HCT116 (cell line): ENCODE data around the gene SLC24A3. TPM values are rescaled to one million over a fixed set of nuclear protein-coding genes. Genes with fewer than 3 reads are reported as not detected.

Source experiments
- ATAC-seq: fragments of 200-7000 bp; cut with Tn5 transposase; 2 replicates; pipeline ENCODE4 v1.9.1; 2020; ENCODE audit warnings: mild to moderate bottlenecking, moderate library complexity
- BruUV-seq: library from RNA; stranded (reverse); fragments of 400-500 nt; replicated peaks from 2 replicates; lab custom pipeline; 2021; lab: Mats Ljungman, UMichigan
- CTCF ChIA-PET: fragments of 300-600 bp; sonication (Branson Sonifier 250); formaldehyde crosslinking; loops from one replicate; lab custom pipeline; 2021; ENCODE audit warnings: antibody characterized with exemption; lab: Charles Lee
- POLR2A ChIA-PET: fragments of 300-600, 350-600 bp; sonication (Branson Sonifier 250); formaldehyde crosslinking; loops from one replicate; lab custom pipeline; 2021; ENCODE audit warnings: antibody characterized with exemption; lab: Charles Lee
- RAD21 ChIA-PET, 2 experiments: fragments of 300-600 bp; sonication (Branson Sonifier 250); formaldehyde crosslinking; loops; one replicate each; lab custom pipeline; 2023; ENCODE audit warnings: low total read pairs in 2 of 2; ENCODE audit not compliant: uncharacterized antibody in 2 of 2, unreplicated experiment in 2 of 2, low non-redundant PET in 1 of 2; lab: Charles Lee
- DNase-seq: peaks from one replicate; pipeline ENCODE4 v3.0.0-alpha.2; 2010; ENCODE audit warnings: low read depth, low spot score
- H2AFZ ChIP-seq: fragments of 200-600 bp; shearing (Covaris generic), sonication (generic); 2 replicates; pipeline ENCODE4 v1.6.1; 2017; ENCODE audit warnings: low read depth, mixed run types, mixed read lengths, antibody characterized with exemption, low read length; ENCODE audit not compliant: poor library complexity, severe bottlenecking
- H3K27ac ChIP-seq: 2 replicates; pipeline ENCODE4 v1.5.1; 2012; ENCODE audit warnings: low read depth, low read length
- H3K27me3 ChIP-seq: fragments of 200-600 bp; sonication (generic); 2 replicates; pipeline ENCODE4 v1.6.1; 2016; ENCODE audit warnings: mixed run types, low read length, mixed read lengths; ENCODE audit not compliant: insufficient read depth
- H3K36me3 ChIP-seq, 2 experiments: fragments of 200-500 bp in 1 of 2; fragments of 200-600 bp in 1 of 2; sonication (Bioruptor generic) in 1 of 2; sonication (generic) in 1 of 2; 2 replicates each; pipeline versions ENCODE4 v1.5.1 to v1.6.1; 2014 to 2016; ENCODE audit warnings: low read length in 2 of 2, inconsistent platforms in 1 of 2, mixed read lengths in 1 of 2, mixed run types in 1 of 2; ENCODE audit not compliant: insufficient read depth in 2 of 2, control insufficient read depth in 1 of 2
- H3K4me1 ChIP-seq, 2 experiments: fragments of 200-600 bp in 1 of 2; sonication (generic) in 1 of 2; 2 replicates each; pipeline versions ENCODE4 v1.5.1 to v1.6.1; 2012 to 2017; ENCODE audit warnings: low read length in 2 of 2, inconsistent platforms in 1 of 2, mild to moderate bottlenecking in 1 of 2, mixed read lengths in 1 of 2, mixed run types in 1 of 2, moderate library complexity in 1 of 2; ENCODE audit not compliant: insufficient read depth in 2 of 2, control insufficient read depth in 1 of 2
- H3K4me2 ChIP-seq: fragments of 200-600 bp; sonication (generic); 2 replicates; pipeline ENCODE4 v1.6.1; 2017; ENCODE audit warnings: mixed run types, low read length, mixed read lengths
- H3K4me3 ChIP-seq, 2 experiments: fragments of 200-600 bp in 1 of 2; sonication (generic) in 1 of 2; replicated peaks in 1 of 2; 2 replicates each; pipeline ENCODE4 v1.5.1; 2011 to 2016; ENCODE audit warnings: low read length in 2 of 2, control low read depth in 1 of 2, low read depth in 1 of 2, mild to moderate bottlenecking in 1 of 2, mixed read lengths in 1 of 2, mixed run types in 1 of 2
- H3K79me2 ChIP-seq: fragments of 200-600 bp; sonication (generic); 2 replicates; pipeline ENCODE4 v1.6.1; 2017; ENCODE audit warnings: mild to moderate bottlenecking, mixed run types, low read length, moderate library complexity, mixed read lengths; ENCODE audit not compliant: insufficient read depth
- H3K9ac ChIP-seq: fragments of 200-600 bp; sonication (generic); 2 replicates; pipeline ENCODE4 v1.6.1; 2016; ENCODE audit warnings: low read length, mixed read lengths
- H3K9me2 ChIP-seq: fragments of 200-600 bp; sonication (generic), shearing (Covaris generic); 2 replicates; pipeline ENCODE4 v1.6.1; 2017; ENCODE audit warnings: mixed run types, mild to moderate bottlenecking, moderate library complexity; ENCODE audit not compliant: insufficient read depth
- H3K9me3 ChIP-seq, 2 experiments: fragments of 200-500 bp in 1 of 2; fragments of 200-600 bp in 1 of 2; sonication (Bioruptor generic) in 1 of 2; sonication (generic) in 1 of 2; 2 replicates each; pipeline ENCODE4 v1.6.1; 2014 to 2017; ENCODE audit warnings: low read length in 2 of 2, mixed read lengths in 2 of 2, inconsistent platforms in 1 of 2, low read depth in 1 of 2, mild to moderate bottlenecking in 1 of 2, mixed run types in 1 of 2, moderate library complexity in 1 of 2; ENCODE audit not compliant: control insufficient read depth in 1 of 2, insufficient read depth in 1 of 2
- H4K20me1 ChIP-seq: fragments of 200-600 bp; sonication (generic), shearing (Covaris generic); 2 replicates; pipeline ENCODE4 v1.6.1; 2017; ENCODE audit warnings: mixed run types, mild to moderate bottlenecking, moderate library complexity; ENCODE audit not compliant: insufficient read depth
- ATF3 ChIP-seq: IDR thresholded peaks from 2 replicates; pipeline ENCODE4 v1.6.1; 2012
- CBX3 ChIP-seq: IDR thresholded peaks from 2 replicates; pipeline ENCODE4 v1.6.1; 2012; ENCODE audit warnings: low read depth
- CTCF ChIP-seq, 3 experiments: fragments of 200-600 bp in 1 of 3; sonication (generic) in 1 of 3; IDR thresholded peaks in 2 of 3; conservative IDR thresholded peaks in 1 of 3; 2 replicates each; pipeline ENCODE4 v1.5.1; 2012 to 2017; ENCODE audit warnings: low read depth in 2 of 3, low read length in 2 of 3, antibody characterized with exemption in 1 of 3, borderline replicate concordance in 1 of 3, control low read depth in 1 of 3, mild to moderate bottlenecking in 1 of 3, mixed read lengths in 1 of 3, mixed run types in 1 of 3, moderate library complexity in 1 of 3; ENCODE audit not compliant: insufficient read depth in 1 of 3
- ELF1 ChIP-seq: IDR thresholded peaks from 2 replicates; pipeline ENCODE4 v1.6.1; 2012; ENCODE audit warnings: low read depth, borderline replicate concordance
- EZH2 ChIP-seq: fragments of 200-600 bp; sonication (generic); IDR thresholded peaks from 2 replicates; pipeline ENCODE4 v1.6.1; 2017; ENCODE audit warnings: antibody characterized with exemption, mixed run types
- EZH2phosphoT487 ChIP-seq: fragments of 200-600 bp; IDR thresholded peaks from 2 replicates; pipeline ENCODE4 v1.6.1; 2018; ENCODE audit warnings: antibody characterized with exemption, borderline replicate concordance
- FOSL1 ChIP-seq: IDR thresholded peaks from 2 replicates; pipeline ENCODE4 v1.6.1; 2012; ENCODE audit warnings: low read depth
- JUND ChIP-seq: IDR thresholded peaks from 2 replicates; pipeline ENCODE4 v1.6.1; 2012
- POLR2AphosphoS5 ChIP-seq: IDR thresholded peaks from 2 replicates; pipeline ENCODE4 v1.6.1; 2011; ENCODE audit warnings: mild to moderate bottlenecking, low read depth, low read length, moderate library complexity
- REST ChIP-seq: IDR thresholded peaks from 2 replicates; pipeline ENCODE4 v1.6.1; 2012; ENCODE audit warnings: low read depth
- SIN3A ChIP-seq: IDR thresholded peaks from 2 replicates; pipeline ENCODE4 v1.6.1; 2012; ENCODE audit warnings: low read depth
- SP1 ChIP-seq: IDR thresholded peaks from 2 replicates; pipeline ENCODE4 v1.6.1; 2012; ENCODE audit warnings: low read depth
- SRF ChIP-seq: IDR thresholded peaks from 2 replicates; pipeline ENCODE4 v1.6.1; 2012; ENCODE audit warnings: low read depth
- TCF7L2 ChIP-seq: IDR thresholded peaks from 2 replicates; pipeline ENCODE4 v1.7.0; 2011; ENCODE audit warnings: borderline replicate concordance, inconsistent platforms; ENCODE audit not compliant: insufficient read depth, insufficient read length; ENCODE audit errors: extremely low read depth
- YY1 ChIP-seq: IDR thresholded peaks from 2 replicates; pipeline ENCODE4 v1.6.1; 2011; ENCODE audit warnings: low read length, low read depth, moderate library complexity, mild to moderate bottlenecking; ENCODE audit not compliant: insufficient replicate concordance; ENCODE audit errors: extremely low read depth
- ZFX ChIP-seq: fragments of 450-650 bp; IDR thresholded peaks from 2 replicates; pipeline ENCODE4 v1.6.1; 2017
- ZNF274 ChIP-seq: fragments of 200-500 bp; sonication (Bioruptor generic); IDR thresholded peaks from 2 replicates; pipeline ENCODE4 v1.6.1; 2014; ENCODE audit warnings: mild to moderate bottlenecking, low read depth, low read length, inconsistent platforms
- intact Hi-C: fragments of 100-400 bp; cut with micrococcal nuclease; formaldehyde crosslinking; loops from 2 replicates; pipeline ENCODE4 v1.10.0; 2022
- total RNA-seq: library from RNA; stranded (reverse); gene quantifications from one replicate; pipeline ENCODE4 v1.2.1, GENCODE V29; 2021; ENCODE audit not compliant: unreplicated experiment

SLC24A3 gene
- total RNA-seq, 1 experiment from 2014 or later = not detected

GRCh38 chr20:19330731-19331130, 118.3 kb downstream of the SLC24A3 start:
- no peak overlapping the region for H3K4me2 ChIP-seq
- ChIA-PET CTCF (no interaction called here), RAD21 (no interaction called here), POLR2A (no interaction called here)
- H3K36me3 ChIP-seq = no peaks in the 10 kb centered on the region
- ATAC-seq = no peak
- H3K27me3 ChIP-seq = no peaks in the 10 kb centered on the region
- H2AFZ ChIP-seq = no peak overlapping the region
- no peak for TF ChIP-seq CTCF (IDR thresholded peaks at IDR 0.05 in 2 of 3, conservative IDR thresholded peaks at IDR 0.05 in 1 of 3; ENCODE audit: borderline replicate concordance in 1 of 3, insufficient read depth in 1 of 3, low read depth in 2 of 3, low read length in 2 of 3)
- TF ChIP-seq ELF1 = no peak
- TF ChIP-seq SP1 = no peak
- no peak for TF ChIP-seq ATF3
- no peak for TF ChIP-seq ZFX
- TF ChIP-seq YY1 = no peak
- no peak for TF ChIP-seq EZH2
- no peak for TF ChIP-seq SRF
- TF ChIP-seq JUND = no peak
- no peak for TF ChIP-seq SIN3A
- TF ChIP-seq REST = no peak
- TF ChIP-seq FOSL1 = no peak
- TF ChIP-seq CBX3 = no peak
- no peak for TF ChIP-seq ZNF274
- TF ChIP-seq EZH2phosphoT487 = no peak
- TF ChIP-seq TCF7L2 = no peak
- TF ChIP-seq POLR2AphosphoS5 = no peak
- H3K4me3 ChIP-seq = no peak overlapping the region
- no TSS peak for BruUV-seq
- DNase-seq = no peak
- intact Hi-C loops = no loop called here
- H3K9me3 ChIP-seq = no peaks in the 10 kb centered on the region
- H3K9me2 ChIP-seq = no peaks in the 10 kb centered on the region
- no peaks in the 10 kb centered on the region for H3K79me2 ChIP-seq
- no peaks in the 10 kb centered on the region for H4K20me1 ChIP-seq
- H3K27ac ChIP-seq = no peak overlapping the region
- H3K9ac ChIP-seq = no peak overlapping the region
- H3K4me1 ChIP-seq = no peaks in the 10 kb centered on the region
